GM18951 (cell line): Measurements from ENCODE around the gene RPL26.
"Not testable (repeated sequence)": the region's sequence is repeated elsewhere in the genome, so short reads cannot be mapped to it uniquely, and the experiment has no call there.

ENCODE experiments used
- POLR2A ChIP-seq: IDR thresholded peaks from 4 replicates; pipeline ENCODE4 v1.6.1; 2011; ENCODE audit warnings: mild to moderate bottlenecking; ENCODE audit not compliant: insufficient read length, insufficient read depth; ENCODE audit errors: extremely low read depth
- in situ Hi-C: fragments of 300-500 bp; cut with MboI; formaldehyde crosslinking; loops from one replicate; pipeline ENCODE4 v1.12.0; 2022; ENCODE audit warnings: low sequenced_read_pairs, mixed read lengths, inconsistent platforms; ENCODE audit not compliant: unreplicated experiment

Gene RPL26

DNA sequence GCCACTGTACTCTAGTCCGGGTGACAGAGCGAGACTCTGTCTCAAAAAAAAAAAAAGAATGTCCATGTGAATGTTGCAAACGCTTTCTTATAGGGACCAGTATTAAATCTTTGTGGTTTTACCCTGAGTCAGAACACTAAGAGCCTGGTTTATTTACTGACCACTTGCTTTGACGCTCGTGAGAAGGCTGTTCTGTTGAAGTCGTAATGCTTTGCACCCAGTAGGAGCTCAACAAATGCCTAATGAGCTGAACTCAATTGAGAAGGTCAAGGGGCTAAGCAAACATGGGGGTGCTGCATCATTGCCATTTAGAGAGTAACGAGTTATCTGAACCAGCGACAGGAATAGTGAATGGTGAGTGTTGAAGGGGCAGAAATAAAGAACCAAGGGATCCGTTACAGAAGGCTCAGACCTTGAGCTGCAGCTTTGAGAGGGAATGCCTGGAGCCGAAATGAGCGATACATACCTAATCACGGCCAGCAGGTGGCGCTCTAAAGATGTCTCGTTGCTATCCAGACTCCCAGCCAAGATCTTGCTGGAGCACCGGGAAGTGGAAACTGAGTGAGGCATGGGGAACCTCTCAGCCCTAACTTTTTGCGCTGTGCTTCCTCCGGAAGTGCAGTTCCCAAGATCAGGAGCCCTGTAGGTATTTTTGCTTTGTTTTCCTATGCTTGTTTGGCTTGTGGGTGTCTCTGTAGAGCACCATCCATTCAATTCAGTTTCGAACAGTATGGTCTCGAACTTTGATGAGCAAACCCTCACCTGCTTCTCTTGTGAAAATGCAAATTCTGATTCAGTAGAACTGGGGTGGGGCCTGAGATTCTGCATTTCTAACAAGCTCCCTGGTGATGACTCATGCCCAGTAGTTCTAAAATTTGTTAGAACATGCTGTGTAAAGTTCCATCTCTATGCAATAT, 27.2 kb upstream of the RPL26 start:
- TF ChIP-seq POLR2A = no peak
- in situ Hi-C loops = loop anchor here (10.0 kb wide), 1 partner anchor 335 kb away; the partner anchor contains the start of gene CCDC42

DNA sequence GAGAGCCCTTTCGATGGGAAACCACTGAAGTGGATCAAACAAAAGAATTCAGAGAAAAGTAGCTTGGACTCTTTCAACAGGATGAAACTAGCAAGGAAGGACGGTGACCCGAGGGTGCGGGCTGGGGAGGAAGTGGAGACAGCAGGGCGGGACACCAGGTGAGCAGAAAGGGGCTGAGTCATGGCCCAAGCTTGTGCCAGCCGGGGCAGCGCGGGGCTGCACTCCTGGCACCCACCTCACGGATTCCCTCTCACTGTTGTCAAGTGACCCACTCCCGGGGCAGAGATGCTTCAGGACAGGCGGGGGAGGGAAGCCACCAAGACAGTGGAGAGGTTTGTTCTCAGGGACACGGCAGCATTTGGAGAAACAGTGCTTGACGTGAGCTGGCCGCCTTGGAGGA, 25.4 kb upstream of the RPL26 start:
- in situ Hi-C loops = no loop called here
- no peak for TF ChIP-seq POLR2A

DNA sequence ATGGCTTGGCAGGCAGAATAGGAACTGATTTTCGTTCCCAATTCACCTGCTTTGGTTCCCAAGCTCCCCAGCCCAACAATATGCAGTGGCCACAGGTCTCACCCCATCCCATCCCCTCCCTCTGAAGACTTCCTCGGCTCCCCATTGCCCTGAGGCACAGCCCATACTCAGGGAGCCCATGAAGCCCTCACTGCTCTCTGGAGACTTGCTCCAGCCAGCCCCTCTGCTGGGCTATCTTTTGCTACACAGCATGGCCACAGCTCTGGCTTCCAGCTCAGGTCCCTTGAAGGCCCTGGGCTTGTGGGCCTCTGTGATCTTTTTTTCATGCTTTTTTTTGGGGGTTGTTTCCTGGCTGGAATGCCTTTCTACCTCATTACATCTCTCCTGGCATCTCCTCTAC, 23.2 kb upstream of the RPL26 start:
- TF ChIP-seq POLR2A = no peak
- in situ Hi-C loops = no loop called here

DNA sequence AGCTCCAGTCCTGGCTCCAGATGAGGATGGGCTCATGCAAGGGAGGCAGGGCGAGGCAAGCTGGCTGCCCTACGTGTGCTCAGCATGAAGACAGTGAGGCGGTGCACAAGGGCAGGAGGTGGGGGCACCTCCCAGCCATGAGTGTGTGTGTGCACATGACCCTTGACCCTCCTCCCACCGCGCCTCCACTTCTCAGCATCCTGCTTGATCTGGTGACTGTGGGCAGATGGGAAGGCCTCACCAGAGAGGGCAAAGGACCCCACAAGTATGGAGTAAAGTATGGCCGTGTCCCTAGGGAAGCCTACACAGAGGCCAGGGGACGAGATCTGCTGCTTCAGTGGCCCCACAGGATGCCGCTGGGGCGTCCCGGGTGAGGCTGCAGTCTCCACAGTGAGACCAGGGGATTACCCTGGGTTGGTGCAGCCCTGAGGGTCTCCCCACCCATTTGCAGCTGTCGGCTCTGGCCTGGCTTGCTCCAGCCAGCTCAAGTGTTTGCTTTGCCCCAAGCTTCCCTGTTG, 22.6 kb upstream of the RPL26 start:
- in situ Hi-C loops = no loop called here
- no peak for TF ChIP-seq POLR2A

GRCh38 chr17:8402921-8403536, 20.0 kb upstream of the RPL26 start:
- in situ Hi-C loops = no loop called here

DNA sequence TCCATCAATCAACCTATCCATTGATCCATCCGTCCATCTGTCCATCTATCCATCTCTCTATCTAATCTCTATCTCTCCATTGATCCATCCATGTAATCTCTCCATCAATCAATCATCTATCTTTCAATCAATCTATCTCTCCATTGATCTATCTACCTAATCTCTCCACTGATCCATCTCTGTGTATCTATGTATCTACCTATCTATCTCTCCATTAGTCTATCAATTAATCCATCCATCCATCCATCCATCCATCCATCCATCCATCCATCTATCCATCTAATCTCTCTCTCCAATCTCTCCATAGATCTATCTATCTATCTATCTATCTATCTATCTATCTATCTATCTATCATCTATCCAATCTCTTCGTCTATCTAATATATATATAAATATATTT, 18.1 kb upstream of the RPL26 start:
- TF ChIP-seq POLR2A = no peak
- in situ Hi-C loops = no loop called here

More at GRCh38 chr17:8402921-8403536, 20.0 kb upstream of the RPL26 start:
- no peak for TF ChIP-seq POLR2A

- TF ChIP-seq POLR2A = no peak
- in situ Hi-C loops = no loop called here
These were observed 16.0 kb upstream of the RPL26 start for GRCh38 chr17:8398980-8399379.

DNA sequence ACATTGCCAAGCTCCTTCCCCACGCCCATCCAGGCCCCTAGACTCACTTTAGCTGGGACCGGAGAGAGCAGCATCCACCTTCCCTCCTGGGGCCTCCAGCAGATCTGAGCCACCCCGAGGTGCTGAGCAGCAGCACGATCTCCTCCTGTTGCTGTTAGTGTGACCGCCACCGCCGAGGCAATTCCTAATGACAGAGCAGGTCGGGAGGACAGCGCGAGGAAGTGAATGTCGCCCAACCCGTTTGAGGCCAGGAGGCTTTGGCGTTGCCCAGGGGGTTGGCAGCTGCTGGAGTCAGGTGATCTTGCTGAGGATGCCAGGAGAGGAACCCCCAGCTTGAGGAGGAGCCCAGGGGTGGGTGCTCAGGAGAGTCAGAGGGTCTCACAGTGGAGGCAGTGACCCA, 14.6 kb upstream of the RPL26 start, which contains the start of gene RNF222:
RNF222 (minus strand) TSS at position 192 of the 400 bp plus-strand sequence. CDS start 4,366 bp downstream, outside the sequence.
- no peak for TF ChIP-seq POLR2A
- in situ Hi-C loops = no loop called here

- in situ Hi-C loops = not testable (repeated sequence)
These were observed 11.5 kb upstream of the RPL26 start for GRCh38 chr17:8394497-8394896.

DNA sequence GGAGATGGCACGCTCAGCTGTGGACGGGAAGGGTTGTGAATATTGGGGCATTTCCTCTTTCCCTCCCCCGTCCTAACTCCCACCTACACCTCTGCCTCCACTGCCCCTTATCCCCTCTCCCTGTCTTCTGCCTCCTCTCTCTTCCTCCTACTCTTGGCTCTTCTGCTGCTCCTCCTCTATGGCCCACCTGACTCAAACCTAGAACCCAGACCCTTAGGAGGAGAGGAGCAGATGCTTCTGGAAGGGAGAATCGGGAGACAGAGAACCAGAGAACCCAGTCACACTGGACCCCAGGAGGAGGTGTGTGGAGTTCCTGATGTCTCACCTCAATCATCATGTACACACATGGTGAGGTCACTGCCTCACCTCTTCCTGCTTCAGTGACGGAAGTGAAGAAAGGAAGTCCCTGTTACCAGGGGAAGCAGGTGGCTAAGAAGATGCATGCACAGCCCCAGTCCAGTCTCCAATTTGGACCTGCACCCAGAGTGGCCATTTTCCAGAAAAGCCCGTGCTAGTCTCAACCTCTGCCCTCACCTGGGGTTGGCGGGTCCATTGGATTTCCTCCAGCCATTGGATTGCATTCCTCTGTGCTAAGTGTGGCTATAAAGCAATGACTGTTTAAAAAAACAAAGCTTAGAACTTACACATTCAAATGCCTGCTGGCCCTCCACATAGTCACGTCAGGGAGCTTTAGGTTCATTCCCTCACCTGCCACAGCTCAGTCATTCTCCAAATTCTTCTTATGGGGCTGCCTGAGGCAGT, 10.7 kb upstream of the RPL26 start:
- TF ChIP-seq POLR2A = no peak

GRCh38 chr17:8392674-8393469, 9.9 kb upstream of the RPL26 start:
- no peak for TF ChIP-seq POLR2A
- in situ Hi-C loops = no loop called here

More for the DNA sequence above, 10.7 kb upstream of the RPL26 start:
- in situ Hi-C loops = no loop called here

GRCh38 chr17:8392274-8392673, 9.3 kb upstream of the RPL26 start:
- no peak for TF ChIP-seq POLR2A
- in situ Hi-C loops = no loop called here

DNA sequence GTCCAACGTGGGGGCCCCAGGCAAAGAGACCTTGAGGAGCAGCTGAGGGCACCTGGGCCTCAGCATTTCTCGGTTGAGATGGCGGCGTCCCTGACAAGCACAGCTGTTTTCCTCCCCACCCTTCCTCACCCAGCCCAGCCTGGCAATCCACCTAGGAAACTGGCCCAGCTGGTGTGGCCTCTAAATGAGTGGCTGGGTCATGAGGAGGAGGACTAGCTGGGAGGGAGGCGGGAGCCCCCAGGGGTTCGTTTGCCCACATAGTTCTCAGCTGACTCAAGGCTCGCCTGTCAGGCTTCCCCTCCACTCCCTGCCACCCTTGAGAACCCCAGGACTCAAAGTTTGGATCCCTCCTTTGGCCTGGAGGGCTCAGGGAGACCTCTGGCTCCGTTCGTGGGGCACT, 8.7 kb upstream of the RPL26 start:
- in situ Hi-C loops = no loop called here

More for the DNA sequence above, 8.7 kb upstream of the RPL26 start:
- no peak for TF ChIP-seq POLR2A
